Esophagus muscularis mucosa (tissue), 4 donors: ENCODE measurements around the gene ABCC5.

ENCODE experiments used
- EP300 ChIP-seq: sonication (generic); formaldehyde crosslinking; IDR thresholded peaks from one replicate; pipeline ENCODE4 v1.6.1; 2017; ENCODE audit warnings: antibody characterized with exemption
- POLR2AphosphoS5 ChIP-seq, 2 donors: sonication (generic); formaldehyde crosslinking; IDR thresholded peaks; one replicate each; pipeline ENCODE4 v1.6.1; 2017; ENCODE audit warnings: antibody characterized with exemption in 2 of 2
- TF ChIP-seq, protein P1 (sequence below), 3 experiments: fragments of 200-600 bp in 2 of 3; fragments of 450-650 bp in 1 of 3; sonication (generic) in 2 of 3; IDR thresholded peaks; one replicate each; pipeline ENCODE4 v1.5.1; 2017 to 2019; ENCODE audit warnings: antibody characterized with exemption in 3 of 3, mild to moderate bottlenecking in 2 of 3, moderate library complexity in 1 of 3

DNA sequence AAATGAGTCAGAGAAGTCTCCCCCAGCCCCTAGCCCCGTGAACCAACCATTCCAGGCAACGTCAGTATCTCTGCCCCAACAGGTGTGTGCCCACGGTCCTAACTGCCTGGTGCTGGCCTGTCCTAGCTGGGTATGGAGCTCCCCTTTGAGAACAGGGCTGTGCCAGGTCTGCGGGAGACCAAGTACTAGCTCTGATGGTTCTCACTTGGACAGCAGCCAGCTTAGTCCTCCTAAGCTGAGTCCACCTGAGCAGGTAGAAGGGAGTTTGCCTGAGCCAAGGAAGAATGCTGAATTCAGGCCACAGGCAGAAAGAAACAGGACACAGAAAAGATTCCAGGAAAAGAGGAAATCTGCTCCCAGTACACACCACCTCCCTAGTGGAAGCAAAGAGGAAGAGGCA is 99.9 kb downstream of the ABCC5 start:
- no peak for TF ChIP-seq POLR2AphosphoS5 (IDR thresholded peaks at IDR 0.05)
- TF ChIP-seq, protein P1, sequence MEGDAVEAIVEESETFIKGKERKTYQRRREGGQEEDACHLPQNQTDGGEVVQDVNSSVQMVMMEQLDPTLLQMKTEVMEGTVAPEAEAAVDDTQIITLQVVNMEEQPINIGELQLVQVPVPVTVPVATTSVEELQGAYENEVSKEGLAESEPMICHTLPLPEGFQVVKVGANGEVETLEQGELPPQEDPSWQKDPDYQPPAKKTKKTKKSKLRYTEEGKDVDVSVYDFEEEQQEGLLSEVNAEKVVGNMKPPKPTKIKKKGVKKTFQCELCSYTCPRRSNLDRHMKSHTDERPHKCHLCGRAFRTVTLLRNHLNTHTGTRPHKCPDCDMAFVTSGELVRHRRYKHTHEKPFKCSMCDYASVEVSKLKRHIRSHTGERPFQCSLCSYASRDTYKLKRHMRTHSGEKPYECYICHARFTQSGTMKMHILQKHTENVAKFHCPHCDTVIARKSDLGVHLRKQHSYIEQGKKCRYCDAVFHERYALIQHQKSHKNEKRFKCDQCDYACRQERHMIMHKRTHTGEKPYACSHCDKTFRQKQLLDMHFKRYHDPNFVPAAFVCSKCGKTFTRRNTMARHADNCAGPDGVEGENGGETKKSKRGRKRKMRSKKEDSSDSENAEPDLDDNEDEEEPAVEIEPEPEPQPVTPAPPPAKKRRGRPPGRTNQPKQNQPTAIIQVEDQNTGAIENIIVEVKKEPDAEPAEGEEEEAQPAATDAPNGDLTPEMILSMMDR (IDR thresholded peaks at IDR 0.05): no peak
- no peak for TF ChIP-seq EP300
